Kidney epithelial cell (primary cell): ENCODE data around the gene SAMD11. TPM values are rescaled to one million over a fixed set of nuclear protein-coding genes. Genes with fewer than 3 reads are reported as not detected.

Experiments used
- DNase-seq: peaks from one replicate; pipeline ENCODE4 v3.0.0-alpha.2; 2010; ENCODE audit warnings: low read depth
- H3K27me3 ChIP-seq: 2 replicates; pipeline ENCODE4 v1.6.0; 2011; ENCODE audit warnings: low read length; ENCODE audit not compliant: control insufficient read depth, insufficient read depth
- H3K36me3 ChIP-seq: 2 replicates; pipeline ENCODE4 v1.5.1; 2011; ENCODE audit warnings: low read length; ENCODE audit not compliant: control insufficient read depth, insufficient read depth
- H3K4me3 ChIP-seq: 2 replicates; pipeline ENCODE4 v1.5.1; 2011; ENCODE audit warnings: low read depth, mild to moderate bottlenecking, control low read depth, low read length
- CTCF ChIP-seq: IDR thresholded peaks from 2 replicates; pipeline ENCODE4 v1.5.1; 2011; ENCODE audit warnings: mild to moderate bottlenecking, moderate library complexity, low read length, control low read depth, inconsistent platforms; ENCODE audit not compliant: insufficient read depth, poor library complexity, severe bottlenecking
- total RNA-seq: library from RNA; depleted of rRNA; stranded (reverse); fragments of >200 nt; gene quantifications from 2 replicates; pipeline ENCODE4 v1.2.3, GENCODE V29; 2015

The SAMD11 gene
- total RNA-seq, 1 donor from 2014 or later, result 2.3 TPM

- DNase-seq, result no peak
- H3K4me3 ChIP-seq, result no peak overlapping the region
- no peaks in the 10 kb centered on the region for H3K36me3 ChIP-seq
- TF ChIP-seq CTCF, result no peak
- H3K27me3 ChIP-seq, result peaks cover 10% of the 10 kb centered on the region
Observed at GRCh38 chr1:899636-900317, 23.9 kb upstream of the SAMD11 start.

- no peak for TF ChIP-seq CTCF
- peaks cover 19% of the 10 kb centered on the region for H3K27me3 ChIP-seq
- no peak for DNase-seq
- H3K4me3 ChIP-seq, result no peak overlapping the region
- H3K36me3 ChIP-seq, result no peaks in the 10 kb centered on the region
Observed at GRCh38 chr1:901108-901859, 22.4 kb upstream of the SAMD11 start.

- Histone ChIP-seq H3K27me3 (peaks cover 17% of the 10 kb centered on the region), H3K36me3 (no peaks in the 10 kb centered on the region), H3K4me3 (no peak overlapping the region)
- no peak for DNase-seq
- TF ChIP-seq CTCF, result no peak
Observed at GRCh38 chr1:902802-903201, 20.9 kb upstream of the SAMD11 start.

GRCh38 chr1:903305-903704, 20.4 kb upstream of the SAMD11 start:
- no peak for TF ChIP-seq CTCF

GRCh38 chr1:903721-904271, 19.9 kb upstream of the SAMD11 start:
- H3K4me3 ChIP-seq, result no peak overlapping the region
- peaks cover 17% of the 10 kb centered on the region for H3K27me3 ChIP-seq
- H3K36me3 ChIP-seq, result no peaks in the 10 kb centered on the region
- TF ChIP-seq CTCF, result no peak
- DNase-seq, result no peak

More at GRCh38 chr1:903305-903704, 20.4 kb upstream of the SAMD11 start:
- Histone ChIP-seq H3K36me3 (no peaks in the 10 kb centered on the region), H3K4me3 (no peak overlapping the region), H3K27me3 (peaks cover 17% of the 10 kb centered on the region)
- no peak for DNase-seq
